ENCODE data around the gene WDFY2. TPM values are rescaled to one million over a fixed set of nuclear protein-coding genes. Genes with fewer than 3 reads are reported as not detected.

The WDFY2 gene
- total and polyA plus RNA-seq, 11 donors = 2.0 to 12.6 (median 6.5) TPM

- peaks cover 0 to 39% (median 13%) of the 10 kb centered on the region in 12 donors for H3K4me1 ChIP-seq
- no peak overlapping the region for H3K27ac ChIP-seq
- peaks cover 0 to 8% (median 0%) of the 10 kb centered on the region in 12 donors for H3K9me3 ChIP-seq
- intact Hi-C loops (cut with DNase I) = no loop called here
- DNase-seq (no peak), ATAC-seq (no peak)
- no peak overlapping the region for H3K4me3 ChIP-seq
- H3K27me3 ChIP-seq = no peaks in the 10 kb centered on the region
- TF ChIP-seq CTCF (IDR thresholded peaks at IDR 0.05) (no peak), POLR2A (IDR thresholded peaks at IDR 0.05) (no peak)
- no peaks in the 10 kb centered on the region for H3K36me3 ChIP-seq
- WGBS, 4 donors = 87 to 97% (median 94%) methylated on average over 2 of the region's 2 CpGs
Measured at GRCh38 chr13:51608857-51609406, 24.7 kb downstream of the WDFY2 start.

GRCh38 chr13:51612867-51613266 lies 28.6 kb downstream of the WDFY2 start:
- no peak overlapping the region for H3K4me3 ChIP-seq
- H3K9me3 ChIP-seq = peaks cover 0 to 3% (median 0%) of the 10 kb centered on the region in 12 donors
- no peaks in the 10 kb centered on the region for H3K36me3 ChIP-seq
- WGBS, 4 donors = 85 to 95% (median 89%) methylated on average over 3 of the region's 3 CpGs
- no peaks in the 10 kb centered on the region for H3K27me3 ChIP-seq
- H3K4me1 ChIP-seq = peaks cover 0 to 30% (median 10%) of the 10 kb centered on the region in 12 donors
- ATAC-seq (no peak), DNase-seq (no peak)
- H3K27ac ChIP-seq = no peak overlapping the region
- TF ChIP-seq POLR2A (IDR thresholded peaks at IDR 0.05) = no peak
- no peak for TF ChIP-seq CTCF (IDR thresholded peaks at IDR 0.05)
- intact Hi-C loops (cut with DNase I) = loop anchor here in 2 of 10 donors (10.0 kb wide), 1 partner anchor 112 kb away; no protein-coding TSS in a partner anchor

- ATAC-seq (no peak), DNase-seq (no peak)
- H3K4me3 ChIP-seq = no peak overlapping the region
- WGBS, 4 donors = 67 to 73% (median 71%) methylated on average over 2 of the region's 2 CpGs
- no peaks in the 10 kb centered on the region for H3K9me3 ChIP-seq
- no peaks in the 10 kb centered on the region for H3K27me3 ChIP-seq
- peak overlapping the region in 1 of 12 donors; percentile 43 for H3K27ac ChIP-seq
- H3K36me3 ChIP-seq = no peaks in the 10 kb centered on the region
- peaks cover 0 to 36% (median 14%) of the 10 kb centered on the region in 12 donors for H3K4me1 ChIP-seq
- intact Hi-C loops (cut with DNase I) = loop anchor here in 2 of 10 donors (10.0 kb wide), 1 partner anchor 111 kb away; no protein-coding TSS in a partner anchor
- TF ChIP-seq POLR2A (IDR thresholded peaks at IDR 0.05) (no peak), CTCF (IDR thresholded peaks at IDR 0.05) (no peak)
Measured at GRCh38 chr13:51613535-51613934, 29.3 kb downstream of the WDFY2 start.

- DNase-seq (peak in 4 of 5 donors; percentile 35 to 62 (median 46)), ATAC-seq (peak; percentile 51 to 82 (median 78))
- no peaks in the 10 kb centered on the region for H3K36me3 ChIP-seq
- TF ChIP-seq CTCF (IDR thresholded peaks at IDR 0.05) (no peak), POLR2A (IDR thresholded peaks at IDR 0.05) (no peak)
- H3K4me1 ChIP-seq = peaks cover 0 to 39% (median 22%) of the 10 kb centered on the region in 12 donors
- H3K4me3 ChIP-seq = peak overlapping the region in 9 of 12 donors; percentile 3 to 35 (median 17)
- H3K9me3 ChIP-seq = no peaks in the 10 kb centered on the region
- intact Hi-C loops (cut with DNase I) = loop anchor here in 2 of 10 donors (10.0 kb wide), 1 partner anchor 110 kb away; no protein-coding TSS in a partner anchor
- H3K27me3 ChIP-seq = no peaks in the 10 kb centered on the region
- 30 to 43% (median 39%) methylated on average over 8 of the region's 8 CpGs for WGBS, 4 donors
- H3K27ac ChIP-seq = peak overlapping the region in 3 of 12 donors; percentile 36 to 65 (median 55)
Measured at GRCh38 chr13:51614350-51614786, 30.1 kb downstream of the WDFY2 start.
